ENCODE data around the gene PGF.

- TF ChIP-seq POLR2A (IDR thresholded peaks at IDR 0.05) (no peak), CTCF (IDR thresholded peaks at IDR 0.05) (no peak)
Measured at GRCh38 chr14:74908861-74909341, 46.5 kb downstream of the PGF start.
